ENCODE measurements around the gene IL2RA.
A peak's percentile ranks its signal among the peaks of the same experiment; 100 is the strongest.
"Not testable (repeated sequence)": the region's sequence is repeated elsewhere in the genome, so short reads cannot be mapped to it uniquely, and the experiment has no call there.

IL2RA gene

DNA sequence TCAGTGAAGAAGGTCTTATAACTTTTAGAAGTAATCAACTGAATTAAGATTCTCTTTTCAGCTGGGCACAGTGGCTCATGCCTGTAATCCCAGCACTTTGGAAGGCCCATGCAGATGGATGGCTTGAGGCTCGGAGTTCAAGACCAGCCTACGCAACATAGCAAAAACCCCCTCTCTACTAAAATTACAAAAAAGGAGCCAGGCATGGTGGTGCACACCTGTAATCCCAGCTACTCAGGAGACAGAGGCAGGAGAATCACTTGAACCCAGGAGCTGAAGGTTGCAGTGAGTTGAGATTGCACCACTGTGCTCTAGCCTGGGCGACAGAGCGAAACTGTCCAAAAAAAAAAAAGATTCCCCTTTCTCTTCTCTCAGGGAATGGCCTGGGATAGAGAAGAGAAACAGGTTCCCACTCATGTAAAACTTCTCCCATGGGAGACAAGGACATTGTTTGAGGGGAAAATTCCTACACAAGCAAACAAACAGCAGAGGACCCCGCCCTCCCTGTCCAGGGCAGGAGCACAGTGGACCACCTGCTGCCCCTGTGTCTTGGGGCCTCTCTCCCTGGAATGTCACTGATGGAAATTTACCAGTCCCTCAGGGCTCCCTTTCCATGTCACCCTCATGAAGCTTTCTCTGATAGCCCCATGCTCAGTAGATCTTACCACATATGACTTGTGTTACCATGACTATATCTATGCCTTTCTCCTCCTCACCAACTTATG is 5.6 kb downstream of the IL2RA start:
- DNase-seq = peak; percentile 20

DNA sequence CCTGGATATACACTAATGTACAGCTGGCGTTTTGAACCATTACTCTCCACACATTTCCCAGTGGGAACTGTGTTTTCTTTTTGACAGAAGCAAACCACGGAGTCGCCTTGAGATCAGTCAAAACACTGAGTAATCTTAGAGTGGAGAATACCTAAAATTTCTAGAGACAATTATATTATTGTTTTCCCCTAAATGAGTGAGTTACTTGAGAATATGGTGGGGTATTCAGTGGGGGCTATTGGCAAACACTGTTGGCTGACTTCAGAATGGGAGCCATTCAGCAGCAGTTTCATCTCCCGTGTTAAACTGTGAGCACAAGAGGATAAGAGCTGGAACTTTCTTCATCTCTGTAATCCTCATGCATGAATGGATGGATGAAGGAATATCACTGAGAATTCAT is 6.2 kb downstream of the IL2RA start:
- DNase-seq = no peak

- DNase-seq = peak; percentile 31
Measured at GRCh38 chr10:6054884-6055283, 7.3 kb downstream of the IL2RA start.

DNA sequence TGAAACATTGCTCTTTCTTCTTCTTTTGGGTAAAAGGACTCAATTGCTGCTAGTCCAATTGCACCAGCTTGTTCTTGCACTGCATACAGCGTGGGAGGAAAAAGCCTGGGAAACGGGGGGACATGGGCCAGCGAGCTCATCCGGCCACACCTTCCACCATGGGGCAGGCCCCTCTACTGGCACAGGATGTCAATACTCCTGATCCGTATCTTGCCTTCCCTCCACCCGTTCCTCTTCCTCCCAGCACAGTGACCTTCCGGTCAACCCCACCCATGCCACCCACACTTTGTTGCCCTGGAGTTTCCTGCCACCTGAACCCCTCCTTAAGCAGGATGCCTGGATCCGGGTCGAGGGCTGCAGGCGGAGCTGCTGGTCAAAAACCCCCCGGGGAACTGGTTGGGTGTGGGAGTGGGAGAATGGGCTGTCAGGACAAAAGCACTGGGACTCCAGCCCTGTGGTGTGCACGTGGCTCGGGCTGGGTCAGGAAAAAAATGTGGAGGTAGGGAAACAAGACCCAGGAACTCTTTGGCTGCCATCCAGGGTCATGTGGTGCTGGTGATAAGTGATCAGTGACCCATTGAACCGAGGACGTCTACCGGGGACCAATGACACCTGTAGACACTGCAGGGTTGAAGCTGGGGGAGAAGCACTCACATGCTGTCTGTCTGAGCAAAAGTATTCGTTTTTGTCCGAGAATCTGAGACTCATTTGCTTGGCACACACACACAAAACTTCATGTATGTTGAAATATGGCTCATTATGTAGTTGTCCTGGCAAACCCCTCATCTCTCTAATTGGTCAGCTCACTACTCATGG is 8.1 kb downstream of the IL2RA start:
- peak; percentile 58 for DNase-seq

DNA sequence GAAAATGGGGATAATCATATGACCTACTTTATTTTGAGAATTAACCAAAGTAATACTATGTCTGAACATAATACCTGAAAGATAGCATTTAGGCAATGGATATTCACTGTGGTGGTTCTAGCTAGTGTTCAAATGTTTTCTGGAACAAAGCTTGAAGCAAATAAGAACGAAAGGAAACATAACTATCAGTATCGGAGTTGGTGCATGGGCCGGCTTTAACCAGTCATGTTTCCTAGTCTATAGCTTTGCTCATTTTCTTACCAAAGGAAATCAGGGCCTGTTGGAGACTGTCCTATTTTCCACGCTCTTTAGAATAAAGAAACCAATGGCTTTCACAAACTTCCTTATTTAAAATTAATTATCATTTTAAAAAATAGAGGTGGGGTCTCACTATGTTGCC is 8.9 kb downstream of the IL2RA start:
- peak; percentile 24 for DNase-seq

DNA sequence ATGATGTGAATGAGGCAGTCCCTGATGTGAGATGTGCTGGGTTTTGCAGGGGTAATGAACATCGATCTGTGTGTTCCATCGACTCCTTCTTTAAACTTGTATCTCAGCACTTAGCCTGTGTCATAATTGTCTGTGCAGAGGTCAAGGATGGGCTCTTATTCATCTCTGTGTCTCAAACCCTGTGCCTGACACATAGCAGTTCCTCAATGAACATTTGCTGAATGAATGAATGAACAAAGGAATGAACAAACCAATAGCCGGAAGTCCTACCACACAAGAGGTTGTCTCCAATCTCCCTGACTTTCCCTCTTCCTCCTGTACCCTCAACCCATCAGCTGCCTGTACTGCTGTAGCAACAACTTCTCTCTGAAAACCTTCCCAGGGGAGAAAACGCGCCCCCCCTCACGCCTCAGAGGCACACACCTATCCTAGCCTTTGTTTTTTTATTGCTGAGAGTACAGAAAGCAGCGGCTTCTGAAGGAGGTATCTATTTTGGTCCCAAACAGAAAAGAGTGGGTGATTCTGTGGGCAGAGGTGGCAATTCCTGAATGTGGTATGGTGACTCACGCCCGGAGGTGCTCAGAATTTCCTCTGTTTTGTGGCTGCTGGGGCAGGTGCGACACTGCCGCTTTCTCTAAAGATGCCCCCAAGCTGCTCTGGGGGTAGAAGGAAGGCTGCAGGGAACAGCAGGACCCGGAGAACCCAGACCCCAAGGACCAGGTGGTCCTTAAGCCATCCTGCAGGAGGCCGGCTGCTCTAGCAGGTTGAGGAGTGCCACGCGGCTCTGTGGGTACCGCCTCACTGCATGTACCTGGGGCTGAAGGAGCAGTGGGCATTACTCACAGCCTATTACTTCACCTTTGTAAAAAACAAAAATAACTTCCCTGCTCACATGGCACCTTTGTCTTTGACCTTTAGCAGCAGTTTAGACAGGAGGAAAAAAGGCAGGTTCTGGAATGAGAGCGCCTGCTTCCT is 9.6 kb downstream of the IL2RA start:
- DNase-seq = peak; percentile 88

- peak; percentile 95 for DNase-seq
Measured at GRCh38 chr10:6050801-6051445, 11.2 kb downstream of the IL2RA start.

DNA sequence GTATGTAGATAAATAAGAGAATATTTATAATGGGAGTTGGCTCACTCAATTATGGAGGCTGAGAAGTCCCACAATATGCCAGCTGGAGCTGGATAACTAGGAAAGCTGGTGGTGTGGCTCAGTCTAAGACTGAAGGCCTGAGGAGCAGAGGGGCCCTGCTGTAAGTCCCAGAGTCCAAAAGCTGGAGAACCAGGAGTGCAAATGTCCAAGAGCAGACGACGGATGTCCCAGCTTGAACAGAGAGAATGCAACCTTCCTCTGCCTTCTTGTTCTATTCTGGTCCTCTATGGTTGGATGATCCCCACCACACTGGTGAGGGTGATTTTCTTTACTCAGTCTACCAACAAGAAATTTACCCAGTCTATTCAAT is 13.2 kb downstream of the IL2RA start:
- no peak for DNase-seq

- no peak for DNase-seq
Measured at GRCh38 chr10:6048281-6049030, 13.7 kb downstream of the IL2RA start.

DNA sequence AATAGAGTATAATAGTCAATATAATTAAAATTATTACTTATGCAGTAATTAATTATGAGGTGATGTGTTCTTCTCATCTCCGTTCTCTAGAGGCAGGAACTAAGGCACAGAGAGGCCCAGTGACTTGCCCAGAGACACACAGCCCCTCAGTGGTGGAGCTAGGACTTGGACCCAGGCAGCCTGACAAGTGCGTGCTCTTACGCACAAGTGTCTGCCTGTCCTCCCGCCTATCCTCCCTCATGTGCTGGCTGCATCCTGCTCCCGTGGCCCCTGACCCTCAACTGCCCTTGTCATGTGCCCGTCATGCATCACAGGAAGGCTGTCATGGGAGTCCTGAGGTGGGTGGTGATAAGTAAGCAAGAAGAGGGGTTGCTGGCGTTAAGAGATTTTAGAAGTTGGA is 14.3 kb downstream of the IL2RA start:
- peak; percentile 31 for DNase-seq

GRCh38 chr10:6046773-6047611 is 15.2 kb downstream of the IL2RA start:
- peak; percentile 22 for DNase-seq

- DNase-seq = peak; percentile 36
Measured at GRCh38 chr10:6045878-6046772, 16.0 kb downstream of the IL2RA start.

DNA sequence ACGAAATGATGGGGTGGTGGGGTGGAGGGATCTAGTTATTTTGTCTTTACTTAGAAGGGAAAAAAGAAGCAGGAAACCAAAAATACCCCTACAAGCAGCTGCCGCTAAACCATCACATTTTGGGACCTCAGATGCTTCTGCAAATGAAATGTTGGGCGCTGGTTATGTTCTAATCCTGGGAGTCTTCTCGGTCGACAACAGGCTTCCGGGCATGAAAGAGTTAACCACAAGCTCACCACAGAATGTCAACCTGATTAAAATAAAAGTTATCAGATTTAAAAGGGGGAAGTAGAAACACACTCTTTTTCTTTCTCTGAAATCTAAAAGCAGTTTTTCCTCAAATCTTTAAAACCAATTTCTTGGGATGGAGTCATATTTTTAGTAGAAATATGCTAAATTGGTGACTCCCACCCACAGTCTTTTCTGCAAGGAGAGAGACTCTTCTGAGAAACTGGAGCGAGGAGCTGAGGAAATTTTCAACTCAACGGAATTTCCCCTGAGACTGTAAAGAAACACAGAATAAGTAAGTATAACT is 16.8 kb downstream of the IL2RA start:
- DNase-seq = peak; percentile 64

- DNase-seq = no peak
Measured at GRCh38 chr10:6044751-6045313, 17.3 kb downstream of the IL2RA start.

DNA sequence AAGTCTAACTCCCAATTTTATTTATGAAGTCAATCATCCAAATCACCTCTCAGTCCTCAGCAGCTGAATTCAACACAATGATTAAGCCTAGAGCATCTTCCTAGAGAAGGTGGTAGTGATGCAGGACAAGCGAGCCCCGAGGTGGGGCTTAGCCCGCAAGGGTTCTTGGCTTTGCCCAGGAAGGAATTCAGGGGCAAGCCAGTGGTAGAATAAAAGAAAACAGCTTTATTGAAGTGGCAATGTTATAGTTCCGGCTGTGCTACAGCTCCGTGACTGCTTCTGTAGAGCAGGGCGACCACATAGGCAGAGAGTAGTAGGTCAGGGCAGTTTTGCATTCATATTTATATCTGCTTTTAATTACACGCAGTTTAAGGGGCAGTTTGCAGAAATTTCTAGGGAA is 18.1 kb downstream of the IL2RA start:
- no peak for DNase-seq

DNA sequence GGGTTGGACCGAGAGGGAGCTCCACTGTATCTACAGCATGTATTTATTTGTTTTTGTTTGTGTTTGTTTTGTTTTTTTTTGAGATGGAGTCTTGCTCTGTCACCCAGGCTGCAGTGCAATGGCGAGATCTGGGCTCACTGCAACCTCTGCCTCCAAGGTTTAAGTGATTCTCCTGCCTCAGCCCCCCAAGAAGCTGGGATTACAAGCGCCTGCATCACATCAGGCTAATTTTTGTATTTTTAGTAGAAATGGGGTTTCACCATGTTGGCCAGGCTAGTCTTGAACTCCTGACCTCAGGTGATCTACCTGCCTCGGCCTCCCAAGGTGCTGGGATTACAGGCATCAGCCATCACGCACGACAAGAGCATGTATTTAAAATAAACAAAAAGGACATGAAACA is 18.8 kb downstream of the IL2RA start:
- not testable (repeated sequence) for DNase-seq

DNA sequence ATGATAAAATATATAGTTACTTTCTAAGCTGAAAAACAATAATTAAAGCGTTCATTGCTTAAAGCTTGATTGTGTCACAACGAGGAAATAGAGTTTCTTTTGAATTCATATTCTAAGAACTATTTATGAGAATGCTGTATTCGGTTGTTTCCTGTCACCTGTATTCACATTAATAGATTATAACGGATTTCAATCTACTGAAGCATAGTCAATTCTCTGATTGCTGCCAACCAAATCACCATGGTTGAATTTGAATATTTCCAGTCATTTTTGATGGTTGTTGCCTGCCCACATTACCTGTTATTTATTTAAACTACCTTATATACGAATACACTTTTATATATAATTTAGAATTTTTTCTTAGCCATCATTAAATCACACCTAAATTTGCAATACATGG is 22.0 kb downstream of the IL2RA start:
- DNase-seq = no peak

- DNase-seq = no peak
Measured at GRCh38 chr10:6039711-6040110, 22.5 kb downstream of the IL2RA start.

DNA sequence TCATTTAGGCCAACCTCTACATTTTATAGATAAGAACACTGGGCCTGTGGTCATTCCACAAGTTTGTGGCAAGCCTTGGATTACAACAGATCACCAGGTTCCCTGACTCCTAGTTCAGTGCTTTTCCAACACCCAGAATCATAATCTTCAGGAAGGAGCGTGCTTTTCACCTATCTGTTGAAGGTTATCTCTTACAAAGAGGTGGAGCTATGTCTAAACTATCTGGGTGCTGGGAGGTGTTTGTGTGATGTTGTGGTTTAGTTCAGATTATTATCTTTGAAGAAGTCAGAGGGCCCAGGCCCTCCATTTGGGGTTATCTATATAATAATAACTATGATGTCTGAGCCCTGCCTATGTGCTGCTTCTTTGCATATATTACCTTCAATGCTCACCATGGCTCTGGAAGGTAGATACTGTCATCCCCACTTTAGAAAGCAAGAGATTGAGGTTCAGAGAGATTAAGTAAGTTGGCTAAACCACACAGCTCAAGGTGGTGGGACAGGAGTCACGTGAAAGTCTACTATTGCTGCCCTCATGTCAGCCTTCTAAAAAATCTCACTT is 24.0 kb downstream of the IL2RA start:
- peak; percentile 20 for DNase-seq
